ENCODE measurements around the gene OR8D2.

- no peak for TF ChIP-seq CTCF (conservative IDR thresholded peaks at IDR 0.05; ENCODE audit: low read depth, low read length)
- TF ChIP-seq RAD21 (IDR thresholded peaks at IDR 0.05; ENCODE audit: low read length) = no peak
- no peak for TF ChIP-seq USF2 (IDR thresholded peaks at IDR 0.05; ENCODE audit: low read depth, low read length)
- TF ChIP-seq ELK1 (IDR thresholded peaks at IDR 0.05; ENCODE audit: borderline replicate concordance, low read depth, low read length) = no peak
- no peak for TF ChIP-seq POLR2A (IDR thresholded peaks at IDR 0.05; ENCODE audit: low read depth, low read length)
- TF ChIP-seq CEBPB (IDR thresholded peaks at IDR 0.05; ENCODE audit: low read depth, low read length) = no peak
- no peak for TF ChIP-seq MAFK (IDR thresholded peaks at IDR 0.05; ENCODE audit: low read depth, low read length)
- TF ChIP-seq SMC3 (IDR thresholded peaks at IDR 0.05; ENCODE audit: low read depth, low read length) = no peak
Measured at GRCh38 chr11:124322356-124322755, 2.4 kb upstream of the OR8D2 start.

Measured in IMR-90 (cell line).